IMR-90 (cell line): ENCODE results near the gene PEX19. TPM values are rescaled to one million over a fixed set of nuclear protein-coding genes. Genes with fewer than 3 reads are reported as not detected.

Experiments used
- ATAC-seq: fragments of 200-7000 bp; cut with Tn5 transposase; 2 replicates; pipeline ENCODE4 v1.9.1; 2020; ENCODE audit warnings: low read depth, mild to moderate bottlenecking, moderate library complexity
- BruUV-seq: library from RNA; stranded (reverse); fragments of 400-500 nt; replicated peaks from 2 replicates; lab custom pipeline; 2021; lab: Mats Ljungman, UMichigan
- CTCF ChIA-PET: fragments of 300-600 bp; formaldehyde crosslinking; extraction: SDS; loops from one replicate; lab custom pipeline; 2021; ENCODE audit warnings: antibody characterized with exemption; lab: Yijun Ruan, JAX
- POLR2A ChIA-PET: fragments of 300-600 bp; sonication (Branson Sonifier 250); formaldehyde crosslinking; loops from one replicate; lab custom pipeline; 2022; ENCODE audit warnings: antibody characterized with exemption; ENCODE audit not compliant: unreplicated experiment; lab: Charles Lee
- DNase-seq: peaks from one replicate; pipeline ENCODE4 v3.0.0; 2013
- H2AFZ ChIP-seq: replicated peaks from 2 replicates; pipeline ENCODE3; 2013; ENCODE audit warnings: low read length, mild to moderate bottlenecking; ENCODE audit not compliant: poor library complexity
- H2AK5ac ChIP-seq: 2 replicates; pipeline ENCODE4 v1.6.1; 2013; ENCODE audit warnings: low read depth, low read length, inconsistent platforms
- H2AK9ac ChIP-seq: replicated peaks from 2 replicates; pipeline ENCODE3; 2013; ENCODE audit warnings: mild to moderate bottlenecking, low read depth, low read length, moderate library complexity; ENCODE audit not compliant: poor library complexity
- H2BK120ac ChIP-seq: 2 replicates; pipeline ENCODE4 v1.6.1; 2013; ENCODE audit warnings: low read depth, low read length, inconsistent platforms
- H2BK15ac ChIP-seq: 3 replicates; pipeline ENCODE4 v1.6.1; 2013; ENCODE audit warnings: low read depth, low read length, inconsistent platforms
- H2BK20ac ChIP-seq: 2 replicates; pipeline ENCODE4 v1.6.1; 2013; ENCODE audit warnings: low read depth, mild to moderate bottlenecking, inconsistent platforms, low read length, moderate library complexity
- H2BK5ac ChIP-seq: 2 replicates; pipeline ENCODE4 v1.6.1; 2013; ENCODE audit warnings: mild to moderate bottlenecking, low read depth, low read length, inconsistent platforms; ENCODE audit not compliant: poor library complexity, severe bottlenecking
- H3K14ac ChIP-seq: replicated peaks from 2 replicates; pipeline ENCODE4 v1.6.1; 2013; ENCODE audit warnings: low read depth, low read length, inconsistent platforms
- H3K18ac ChIP-seq: 2 replicates; pipeline ENCODE4 v1.6.1; 2013; ENCODE audit warnings: low read depth, low read length, control low read depth
- H3K23ac ChIP-seq: 2 replicates; pipeline ENCODE4 v1.6.1; 2013; ENCODE audit warnings: low read depth, low read length, inconsistent platforms
- H3K27ac ChIP-seq: 2 replicates; pipeline ENCODE4 v1.5.1; 2013; ENCODE audit warnings: mild to moderate bottlenecking, control low read depth, low read length; ENCODE audit not compliant: insufficient read depth
- H3K27me3 ChIP-seq: 2 replicates; pipeline ENCODE4 v1.6.1; 2013; ENCODE audit warnings: low read length; ENCODE audit not compliant: control insufficient read depth, insufficient read depth
- H3K36me3 ChIP-seq: 2 replicates; pipeline ENCODE4 v1.6.1; 2013; ENCODE audit warnings: low read length, mixed read lengths; ENCODE audit not compliant: control insufficient read depth, insufficient read depth
- H3K4ac ChIP-seq: 2 replicates; pipeline ENCODE4 v1.6.1; 2013; ENCODE audit warnings: low read depth, low read length, inconsistent platforms
- H3K4me1 ChIP-seq: 2 replicates; pipeline ENCODE4 v1.6.1; 2013; ENCODE audit warnings: low read length, mixed read lengths; ENCODE audit not compliant: control insufficient read depth, insufficient read depth
- H3K4me2 ChIP-seq: 2 replicates; pipeline ENCODE4 v1.6.1; 2013; ENCODE audit warnings: low read depth, mild to moderate bottlenecking, control low read depth, low read length, moderate library complexity
- H3K4me3 ChIP-seq: 2 replicates; pipeline ENCODE4 v1.5.1; 2013; ENCODE audit warnings: low read depth, mild to moderate bottlenecking, control low read depth, low read length, moderate library complexity; ENCODE audit not compliant: insufficient read depth
- H3K56ac ChIP-seq: 2 replicates; pipeline ENCODE4 v1.6.1; 2013; ENCODE audit warnings: low read length, inconsistent platforms; ENCODE audit not compliant: insufficient read depth; ENCODE audit errors: extremely low read depth
- H3K79me1 ChIP-seq, 2 experiments: 2 replicates each; pipeline ENCODE4 v1.6.1; 2013; ENCODE audit warnings: low read length in 2 of 2, inconsistent platforms in 1 of 2, low read depth in 1 of 2
- H3K9ac ChIP-seq: 2 replicates; pipeline ENCODE4 v1.6.1; 2013; ENCODE audit warnings: low read depth, low read length, control low read depth
- H3K9me1 ChIP-seq: 2 replicates; pipeline ENCODE4 v1.6.1; 2013; ENCODE audit warnings: low read length, inconsistent platforms; ENCODE audit not compliant: insufficient read depth
- H3K9me3 ChIP-seq: 2 replicates; pipeline ENCODE4 v1.6.1; 2013; ENCODE audit warnings: low read length; ENCODE audit not compliant: control insufficient read depth, insufficient read depth
- H4K20me1 ChIP-seq: 2 replicates; pipeline ENCODE4 v1.6.1; 2013; ENCODE audit warnings: low read length, inconsistent platforms; ENCODE audit not compliant: insufficient read depth
- H4K5ac ChIP-seq: 2 replicates; pipeline ENCODE4 v1.6.1; 2013; ENCODE audit warnings: mild to moderate bottlenecking, low read depth, low read length, control low read depth
- H4K8ac ChIP-seq, 2 experiments: 2 replicates each; pipeline ENCODE4 v1.6.1; 2013; ENCODE audit warnings: low read depth in 2 of 2, low read length in 2 of 2, control low read depth in 1 of 2, inconsistent platforms in 1 of 2
- H4K91ac ChIP-seq: 2 replicates; pipeline ENCODE4 v1.6.1; 2013; ENCODE audit warnings: low read depth, low read length, inconsistent platforms; ENCODE audit not compliant: insufficient read depth
- CHD1 ChIP-seq: IDR thresholded peaks from 2 replicates; pipeline ENCODE4 v1.6.1; 2012; ENCODE audit warnings: low read depth, low read length, improper control_type of control experiment
- FOS ChIP-seq: fragments of 150-350 bp; IDR thresholded peaks from 2 replicates; pipeline ENCODE4 v1.6.1; 2016; ENCODE audit warnings: low read depth, low read length
- POLR2A ChIP-seq: IDR thresholded peaks from 2 replicates; pipeline ENCODE4 v1.6.1; 2012; ENCODE audit warnings: mild to moderate bottlenecking, low read depth, low read length
- RAD21 ChIP-seq: IDR thresholded peaks from 2 replicates; pipeline ENCODE4 v1.6.1; 2012; ENCODE audit warnings: low read length, improper control_type of control experiment
- RCOR1 ChIP-seq: IDR thresholded peaks from 2 replicates; pipeline ENCODE4 v1.6.1; 2012; ENCODE audit warnings: mild to moderate bottlenecking, low read length, improper control_type of control experiment; ENCODE audit not compliant: insufficient replicate concordance
- WGBS, 2 experiments: methylation state at CpG; one replicate each; pipeline versions ENCODE4 v1.1.5 to v1.1.7; 2013; ENCODE audit warnings: missing lambda C conversion rate in 2 of 2; ENCODE audit not compliant: insufficient read length in 1 of 2; ENCODE audit errors: extremely low coverage in 2 of 2; 5-methylcytosine and 5-hydroxymethylcytosine counted together
- dilution Hi-C: fragments of 300-500 bp; cut with HindIII; formaldehyde crosslinking; loops from one replicate; pipeline ENCODE4 v1.14.3; 2018; ENCODE audit warnings: low sequenced_read_pairs; ENCODE audit not compliant: unreplicated experiment
- in situ Hi-C: fragments of 300-500 bp; cut with MboI; formaldehyde crosslinking; loops from 3 replicates; pipeline ENCODE4 v1.14.3; 2019; ENCODE audit warnings: low sequenced_read_pairs, inconsistent platforms, mixed read lengths
- intact Hi-C: fragments of 100-400 bp; cut with micrococcal nuclease; formaldehyde crosslinking; loops from 2 replicates; pipeline ENCODE4 v1.10.0; 2022
- microRNA-seq, 2 experiments: library from miRNA; stranded (forward) in 1 of 2; unstranded in 1 of 2; fragments of 10-50 nt in 1 of 2; fragments of <30 nt in 1 of 2; gene quantifications in 1 of 2; microRNA quantifications in 1 of 2; one replicate each; pipeline versions ENCODE3 to v1.1.0; 2013 to 2020; ENCODE audit not compliant: insufficient read depth in 1 of 2, insufficient read length in 1 of 2, unreplicated experiment in 1 of 2
- polyA plus RNA-seq, 3 experiments: library from polyadenylated mRNA; depleted of rRNA; stranded (reverse); fragments of >200 nt; gene quantifications; 2 replicates each; pipeline ENCODE4 v1.2.3, GENCODE V29; 2012; ENCODE audit warnings: low replicate concordance in 1 of 3
- small RNA-seq, 5 experiments: library from RNA; depleted of rRNA; stranded (forward); fragments of <200 nt; gene quantifications; one replicate each; pipeline ENCODE3, GENCODE V24; 2012
- total RNA-seq: library from RNA; depleted of rRNA; stranded (reverse); fragments of >200 nt; gene quantifications from 2 replicates; pipeline ENCODE4 v1.2.3, GENCODE V29; 2012; rRNA removed
- TF ChIP-seq, protein P1 (sequence below): conservative IDR thresholded peaks from 2 replicates; pipeline ENCODE4 v1.5.1; 2012; ENCODE audit warnings: mild to moderate bottlenecking, low read depth, low read length, improper control_type of control experiment

PEX19 gene
- total and polyA plus RNA-seq, 2 of the 4 experiments (the other 2 are of a cell fraction): 44.5 to 67.7 TPM

DNA sequence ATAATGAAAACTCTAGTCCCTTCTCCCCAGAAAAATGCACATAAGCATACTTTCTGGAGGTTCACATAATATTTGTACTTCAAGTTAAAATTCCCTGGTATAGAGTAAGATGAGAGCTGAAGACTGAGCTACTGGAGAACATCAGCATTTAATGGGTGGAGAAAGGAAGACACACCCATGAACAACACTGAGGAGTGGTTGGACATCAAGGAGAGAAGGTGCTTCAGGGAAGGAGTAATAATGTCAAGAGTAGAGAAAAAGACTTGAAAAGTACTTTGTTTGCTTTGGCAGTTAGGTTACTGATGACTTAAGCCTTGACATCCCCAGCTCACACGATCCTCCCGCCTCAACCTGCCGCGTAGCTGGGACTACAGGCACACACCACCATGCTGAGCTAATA, 57.9 kb downstream of the PEX19 start:
- no TSS peak for BruUV-seq
- H4K91ac ChIP-seq: no peak overlapping the region
- no CpG with 5 or more reads among the region's 4 CpGs for WGBS, 2 experiments
- H3K56ac ChIP-seq: no peak overlapping the region
- H4K8ac ChIP-seq: no peak overlapping the region
- no peak overlapping the region for H3K14ac ChIP-seq
- POLR2A ChIA-PET: no interaction called here
- TF ChIP-seq FOS (no peak), RAD21 (no peak), RCOR1 (no peak), POLR2A (no peak), CHD1 (no peak)
- TF ChIP-seq, protein P1, sequence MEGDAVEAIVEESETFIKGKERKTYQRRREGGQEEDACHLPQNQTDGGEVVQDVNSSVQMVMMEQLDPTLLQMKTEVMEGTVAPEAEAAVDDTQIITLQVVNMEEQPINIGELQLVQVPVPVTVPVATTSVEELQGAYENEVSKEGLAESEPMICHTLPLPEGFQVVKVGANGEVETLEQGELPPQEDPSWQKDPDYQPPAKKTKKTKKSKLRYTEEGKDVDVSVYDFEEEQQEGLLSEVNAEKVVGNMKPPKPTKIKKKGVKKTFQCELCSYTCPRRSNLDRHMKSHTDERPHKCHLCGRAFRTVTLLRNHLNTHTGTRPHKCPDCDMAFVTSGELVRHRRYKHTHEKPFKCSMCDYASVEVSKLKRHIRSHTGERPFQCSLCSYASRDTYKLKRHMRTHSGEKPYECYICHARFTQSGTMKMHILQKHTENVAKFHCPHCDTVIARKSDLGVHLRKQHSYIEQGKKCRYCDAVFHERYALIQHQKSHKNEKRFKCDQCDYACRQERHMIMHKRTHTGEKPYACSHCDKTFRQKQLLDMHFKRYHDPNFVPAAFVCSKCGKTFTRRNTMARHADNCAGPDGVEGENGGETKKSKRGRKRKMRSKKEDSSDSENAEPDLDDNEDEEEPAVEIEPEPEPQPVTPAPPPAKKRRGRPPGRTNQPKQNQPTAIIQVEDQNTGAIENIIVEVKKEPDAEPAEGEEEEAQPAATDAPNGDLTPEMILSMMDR: no peak
- ATAC-seq (no peak), DNase-seq (no peak)
- H3K9me1 ChIP-seq: peaks cover 6% of the 10 kb centered on the region; the same call in 1 of the 2 replicates
- H3K23ac ChIP-seq: no peak overlapping the region
- no peak overlapping the region for H2BK15ac ChIP-seq
- in situ Hi-C loops: no loop called here
- H2AK9ac ChIP-seq: no peak overlapping the region
- no peaks in the 10 kb centered on the region for H3K9me3 ChIP-seq
- H3K4ac ChIP-seq: no peak overlapping the region
- H3K18ac ChIP-seq: no peak overlapping the region
- no peaks in the 10 kb centered on the region; the same call in 1 of the 2 replicates for H4K20me1 ChIP-seq
- no peak overlapping the region for H3K4me3 ChIP-seq
- no peak overlapping the region for H2AK5ac ChIP-seq
- no peak overlapping the region for H3K27ac ChIP-seq
- no peak overlapping the region for H2BK5ac ChIP-seq
- intact Hi-C loops: loop anchor here (5.0 kb wide), 1 partner anchor 70 kb away; no protein-coding TSS in a partner anchor
- peaks cover 0 to 5% of the 10 kb centered on the region in 2 experiments; a peak in 1 of 4 replicates for H3K79me1 ChIP-seq
- CTCF ChIA-PET: interaction anchor here (3.7 kb wide), 1 partner anchor 25 kb away, joined by 12 read pairs; no protein-coding TSS in a partner anchor
- no peak overlapping the region for H4K5ac ChIP-seq
- H2BK120ac ChIP-seq: no peak overlapping the region
- H3K27me3 ChIP-seq: no peaks in the 10 kb centered on the region
- H2BK20ac ChIP-seq: no peak overlapping the region
- no peak overlapping the region for H3K4me2 ChIP-seq
- no peak overlapping the region for H3K9ac ChIP-seq
- dilution Hi-C loops: no loop called here
- no peaks in the 10 kb centered on the region for H3K4me1 ChIP-seq
- H3K36me3 ChIP-seq: peaks cover 53% of the 10 kb centered on the region
- H2AFZ ChIP-seq: no peak overlapping the region

Small RNA genes lying within 50 kb of the gene (microRNA-seq; reads per million reads assigned to microRNA genes)
- not detected for gene RF00019 (ENCODE audit: insufficient read depth, insufficient read length)

Small RNA genes lying within 50 kb of the gene (small RNA-seq; reads per million reads assigned to genes)
- gene RF00019: 0 reads per million in 5 experiments

Other genes with a start within 250 kb of the PEX19 start
- not detected in 2 replicates for gene KCNJ10, start 215.0 kb downstream of the PEX19 start, total RNA-seq
- gene KCNJ10, start 215.0 kb downstream of the PEX19 start, polyA plus RNA-seq (2012; rRNA removed): not detected in 2 replicates
- not detected in 2 replicates for gene KCNJ9, start 203.6 kb downstream of the PEX19 start, total RNA-seq
- not detected in 2 replicates for gene KCNJ9, start 203.6 kb downstream of the PEX19 start, polyA plus RNA-seq (2012; rRNA removed)
- gene IGSF8, start 186.5 kb downstream of the PEX19 start, total RNA-seq: 7.5 and 8.8 TPM in 2 replicates
- gene IGSF8, start 186.5 kb downstream of the PEX19 start, polyA plus RNA-seq (2012; rRNA removed): 25.2 and 26.3 TPM in 2 replicates
- gene ATP1A2, start 169.4 kb downstream of the PEX19 start, total RNA-seq: under 0.01 and 0.28 TPM in 2 replicates
- 0.14 and 0.15 TPM in 2 replicates for gene ATP1A2, start 169.4 kb downstream of the PEX19 start, polyA plus RNA-seq (2012; rRNA removed)
- not detected in 2 replicates for gene ATP1A4, start 133.5 kb downstream of the PEX19 start, total RNA-seq
- gene ATP1A4, start 133.5 kb downstream of the PEX19 start, polyA plus RNA-seq (2012; rRNA removed): not detected in 2 replicates
- 0.18 TPM in 1 of 2 replicates, not detected in the other for gene CASQ1, start 94.6 kb downstream of the PEX19 start, total RNA-seq
- gene CASQ1, start 94.6 kb downstream of the PEX19 start, polyA plus RNA-seq (2012; rRNA removed): 0.10 and 0.21 TPM in 2 replicates
- gene PEA15, start 79.7 kb downstream of the PEX19 start, total RNA-seq: 265 and 296 TPM in 2 replicates
- 710 and 754 TPM in 2 replicates for gene PEA15, start 79.7 kb downstream of the PEX19 start, polyA plus RNA-seq (2012; rRNA removed)
- gene DCAF8, start 22.6 kb downstream of the PEX19 start, total RNA-seq: 83.3 TPM in 2 replicates
- gene DCAF8, start 22.6 kb downstream of the PEX19 start, polyA plus RNA-seq (2012; rRNA removed): 74.9 and 83.8 TPM in 2 replicates
- gene COPA, start 58.1 kb upstream of the PEX19 start, total RNA-seq: 377 and 436 TPM in 2 replicates
- 201 and 204 TPM in 2 replicates for gene COPA, start 58.1 kb upstream of the PEX19 start, polyA plus RNA-seq (2012; rRNA removed)
- gene NCSTN, start 58.2 kb upstream of the PEX19 start, total RNA-seq: 46.7 and 60.2 TPM in 2 replicates
- gene NCSTN, start 58.2 kb upstream of the PEX19 start, polyA plus RNA-seq (2012; rRNA removed): 182 and 194 TPM in 2 replicates
- not detected in 2 replicates for gene NHLH1, start 81.9 kb upstream of the PEX19 start, total RNA-seq
- gene NHLH1, start 81.9 kb upstream of the PEX19 start, polyA plus RNA-seq (2012; rRNA removed): 0.14 and 0.26 TPM in 2 replicates
- gene VANGL2, start 115.4 kb upstream of the PEX19 start, total RNA-seq: 0.28 and 0.36 TPM in 2 replicates
- 3.2 and 3.6 TPM in 2 replicates for gene VANGL2, start 115.4 kb upstream of the PEX19 start, polyA plus RNA-seq (2012; rRNA removed)
- gene SLAMF6, start 238.1 kb upstream of the PEX19 start, total RNA-seq: not detected in 2 replicates
- gene SLAMF6, start 238.1 kb upstream of the PEX19 start, polyA plus RNA-seq (2012; rRNA removed): not detected in 2 replicates